ENCODE measurements around the gene PEX16.

PEX16 gene

GRCh38 chr11:45885921-45886721 is 31.6 kb downstream of the PEX16 start:
- H3K27ac ChIP-seq = peak overlapping the region; percentile 93

GRCh38 chr11:45885274-45885920 is 32.3 kb downstream of the PEX16 start, which contains the start of gene MAPK8IP1:
Gene MAPK8IP1, plus strand, starts transcription at chr11:45885651. Its CDS starts 170 bp downstream, at chr11:45885821.
- peak; percentile 13; the same call in 1 of the 2 replicates for TF ChIP-seq CTCF (conservative IDR thresholded peaks at IDR 0.05)

More at GRCh38 chr11:45885921-45886721, 31.6 kb downstream of the PEX16 start:
- TF ChIP-seq CTCF (conservative IDR thresholded peaks at IDR 0.05) = no peak

GRCh38 chr11:45884596-45885185 is 33.0 kb downstream of the PEX16 start:
- peak overlapping the region; percentile 93 for H3K27ac ChIP-seq
- no peak for TF ChIP-seq CTCF (conservative IDR thresholded peaks at IDR 0.05)

More at GRCh38 chr11:45885274-45885920, 32.3 kb downstream of the PEX16 start, which contains the start of gene MAPK8IP1:
- peak within 1 kb of the TSS; percentile 93 for H3K27ac ChIP-seq

- H3K27ac ChIP-seq = peak overlapping the region; percentile 66
- no peak for TF ChIP-seq CTCF (conservative IDR thresholded peaks at IDR 0.05)
Measured at GRCh38 chr11:45881708-45882368, 35.8 kb downstream of the PEX16 start.

GRCh38 chr11:45880772-45881570 is 36.7 kb downstream of the PEX16 start:
- peak overlapping the region; percentile 66 for H3K27ac ChIP-seq
- TF ChIP-seq CTCF (conservative IDR thresholded peaks at IDR 0.05) = no peak

- peak overlapping the region; percentile 66 for H3K27ac ChIP-seq
- no peak for TF ChIP-seq CTCF (conservative IDR thresholded peaks at IDR 0.05)
Measured at GRCh38 chr11:45879803-45880686, 37.6 kb downstream of the PEX16 start.

Measured in VCaP (cell line).